Smooth muscle cell of the brain vasculature (primary cell): ENCODE results near the gene ANKH.

Experiments used
- DNase-seq: peaks from one replicate; pipeline ENCODE4 v3.0.0-alpha.2; 2012; ENCODE audit warnings: low read depth, low spot score

ANKH gene

GRCh38 chr5:14762549-14763216 is 108.9 kb downstream of the ANKH start:
- no peak for DNase-seq

- DNase-seq: no peak
These were observed 111.0 kb downstream of the ANKH start for GRCh38 chr5:14760548-14761002.

GRCh38 chr5:14759744-14760547 is 111.6 kb downstream of the ANKH start:
- no peak for DNase-seq

GRCh38 chr5:14757850-14758249 is 113.7 kb downstream of the ANKH start:
- DNase-seq: no peak

GRCh38 chr5:14756478-14756877 is 115.1 kb downstream of the ANKH start:
- DNase-seq: no peak

GRCh38 chr5:14753947-14754346 is 117.6 kb downstream of the ANKH start:
- DNase-seq: no peak

GRCh38 chr5:14753292-14753691 is 118.3 kb downstream of the ANKH start:
- DNase-seq: no peak

GRCh38 chr5:14752497-14753071 is 119.0 kb downstream of the ANKH start:
- no peak for DNase-seq

GRCh38 chr5:14750712-14751111 is 120.9 kb downstream of the ANKH start:
- no peak for DNase-seq

GRCh38 chr5:14749579-14750101 is 121.9 kb downstream of the ANKH start:
- no peak for DNase-seq

- DNase-seq: no peak
These were observed 123.2 kb downstream of the ANKH start for GRCh38 chr5:14748180-14748900.

GRCh38 chr5:14745753-14746152 is 125.8 kb downstream of the ANKH start:
- no peak for DNase-seq

GRCh38 chr5:14745188-14745563 is 126.4 kb downstream of the ANKH start:
- DNase-seq: no peak

- no peak for DNase-seq
These were observed 127.0 kb downstream of the ANKH start for GRCh38 chr5:14744296-14745187.

GRCh38 chr5:14743601-14744295 is 127.8 kb downstream of the ANKH start:
- DNase-seq: no peak

- DNase-seq: no peak
These were observed 129.1 kb downstream of the ANKH start for GRCh38 chr5:14742498-14742897.

GRCh38 chr5:14741801-14742440 is 129.7 kb downstream of the ANKH start:
- no peak for DNase-seq

- no peak for DNase-seq
These were observed 130.4 kb downstream of the ANKH start for GRCh38 chr5:14741131-14741530.

- DNase-seq: no peak
These were observed 131.6 kb downstream of the ANKH start for GRCh38 chr5:14739981-14740380.

GRCh38 chr5:14739538-14739937 is 132.0 kb downstream of the ANKH start:
- DNase-seq: no peak
